NCI-H510A (cell line): ENCODE results near the gene DKK2.

Source experiments
- DNase-seq: peaks from one replicate; lab custom pipeline; 2025; lab: John Stamatoyannopoulos, UW

The DKK2 gene

GRCh38 chr4:107035819-107036583 is at the start of gene DKK2:
Gene DKK2 (minus strand): TSS chr4:107036313. CDS start chr4:107035591, 722 bp downstream.
- DNase-seq: no peak

GRCh38 chr4:107077192-107077591 is 41.1 kb upstream of the DKK2 start:
- no peak for DNase-seq

GRCh38 chr4:107072836-107073736 is 37.0 kb upstream of the DKK2 start:
- DNase-seq: no peak

- DNase-seq: no peak
Observed at GRCh38 chr4:107071108-107071507, 35.0 kb upstream of the DKK2 start.

- no peak for DNase-seq
Observed at GRCh38 chr4:107069049-107069448, 32.9 kb upstream of the DKK2 start.

- DNase-seq: no peak
Observed at GRCh38 chr4:107068116-107068515, 32.0 kb upstream of the DKK2 start.

- no peak for DNase-seq
Observed at GRCh38 chr4:107066621-107067020, 30.5 kb upstream of the DKK2 start.

- DNase-seq: no peak
Observed at GRCh38 chr4:107065201-107065600, 29.1 kb upstream of the DKK2 start.

GRCh38 chr4:107060388-107060787 is 24.3 kb upstream of the DKK2 start:
- DNase-seq: no peak

- DNase-seq: no peak
Observed at GRCh38 chr4:107058828-107059227, 22.7 kb upstream of the DKK2 start.

- DNase-seq: no peak
Observed at GRCh38 chr4:107050525-107051135, 14.5 kb upstream of the DKK2 start.

- DNase-seq: no peak
Observed at GRCh38 chr4:107046261-107046660, 10.1 kb upstream of the DKK2 start.

GRCh38 chr4:107044170-107044569 is 8.1 kb upstream of the DKK2 start:
- DNase-seq: no peak

GRCh38 chr4:107037199-107037584 is 1.1 kb upstream of the DKK2 start:
- peak; percentile 11 for DNase-seq

GRCh38 chr4:107036584-107037198 is 578 bp upstream of the DKK2 start:
- DNase-seq: no peak

GRCh38 chr4:107034996-107035818 is 906 bp downstream of the DKK2 start:
- DNase-seq: no peak

- DNase-seq: peak; percentile 9
Observed at GRCh38 chr4:107034091-107034995, 1.8 kb downstream of the DKK2 start.

GRCh38 chr4:107027379-107027778 is 8.7 kb downstream of the DKK2 start:
- no peak for DNase-seq

GRCh38 chr4:107018344-107018735 is 17.8 kb downstream of the DKK2 start:
- DNase-seq: no peak
